Spleen (tissue), 11 donors: ENCODE measurements around the gene KLHL34. TPM values are rescaled to one million over a fixed set of nuclear protein-coding genes. Genes with fewer than 3 reads are reported as not detected.

ENCODE experiments used
- DNase-seq: peaks from one replicate; pipeline ENCODE4 v3.0.0-alpha.2; 2020
- H3K27ac ChIP-seq, 8 donors: fragments of 200-600 bp; sonication (generic) in 7 of 8; 1 replicate in 4 of 8; 2 replicates in 4 of 8; pipeline versions ENCODE4 v1.5.0 to v1.8.0; 2016 to 2021; ENCODE audit warnings: inconsistent platforms in 4 of 8, mild to moderate bottlenecking in 4 of 8, moderate library complexity in 1 of 8
- H3K27me3 ChIP-seq, 7 donors: fragments of 200-600 bp; sonication (generic) in 6 of 7; replicated peaks in 1 of 7; 1 replicate in 4 of 7; 2 replicates in 3 of 7; pipeline versions ENCODE4 v1.5.0 to v1.8.0; 2016 to 2021; ENCODE audit warnings: inconsistent platforms in 3 of 7, mild to moderate bottlenecking in 1 of 7
- H3K36me3 ChIP-seq, 6 donors: fragments of 200-600 bp; sonication (generic) in 5 of 6; 1 replicate in 4 of 6; 2 replicates in 2 of 6; pipeline versions ENCODE4 v1.5.0 to v1.8.0; 2016 to 2021; ENCODE audit warnings: inconsistent platforms in 2 of 6
- H3K4me1 ChIP-seq, 6 donors: fragments of 200-600 bp; sonication (generic) in 5 of 6; 1 replicate in 3 of 6; 2 replicates in 3 of 6; pipeline versions ENCODE4 v1.5.0 to v1.8.0; 2016 to 2021; ENCODE audit warnings: inconsistent platforms in 3 of 6
- H3K4me3 ChIP-seq, 8 donors: fragments of 200-600 bp; sonication (generic) in 7 of 8; 1 replicate in 4 of 8; 2 replicates in 4 of 8; pipeline versions ENCODE4 v1.5.0 to v1.8.0; 2016 to 2021; ENCODE audit warnings: inconsistent platforms in 4 of 8, mild to moderate bottlenecking in 4 of 8, moderate library complexity in 2 of 8
- H3K9me3 ChIP-seq, 8 donors: fragments of 200-600 bp; sonication (generic) in 7 of 8; 1 replicate in 4 of 8; 2 replicates in 4 of 8; pipeline versions ENCODE4 v1.5.0 to v1.8.0; 2016 to 2021; ENCODE audit warnings: inconsistent platforms in 4 of 8
- CTCF ChIP-seq, 11 experiments: fragments of 200-600 bp in 7 of 11; fragments of 450-650 bp in 4 of 11; sonication (generic) in 4 of 11; IDR thresholded peaks in 8 of 11; conservative IDR thresholded peaks in 3 of 11; 1 replicate in 7 of 11; 2 replicates in 4 of 11; pipeline versions ENCODE4 v1.4.0 to v1.8.0; 2016 to 2021; ENCODE audit warnings: antibody characterized with exemption in 11 of 11, inconsistent platforms in 4 of 11, mild to moderate bottlenecking in 1 of 11
- POLR2A ChIP-seq, 3 donors: fragments of 450-650 bp; IDR thresholded peaks; one replicate each; pipeline ENCODE4 v1.5.1; 2017; ENCODE audit warnings: antibody characterized with exemption in 3 of 3, mild to moderate bottlenecking in 1 of 3
- POLR2AphosphoS5 ChIP-seq, 3 donors: sonication (generic); formaldehyde crosslinking; IDR thresholded peaks; one replicate each; pipeline ENCODE4 v1.5.1; 2017; ENCODE audit warnings: antibody characterized with exemption in 3 of 3
- WGBS, 5 donors: extraction: QIAGEN DNeasy Blood & Tissue Kit in 3 of 5; methylation state at CpG; one replicate each; pipeline versions ENCODE4 v1.1.5 to v1.1.7; 2013 to 2018; 5-methylcytosine and 5-hydroxymethylcytosine counted together
- intact Hi-C: fragments of 100-400 bp; cut with DNase I; formaldehyde crosslinking; loops from one replicate; pipeline ENCODE4 v1.15.0; 2023; ENCODE audit warnings: low total_unique reads
- polyA plus RNA-seq, 3 donors: library from polyadenylated mRNA; stranded (reverse); fragments of 200-250 nt; gene quantifications; one replicate each; pipeline ENCODE4 v1.2.1, GENCODE V29; 2013
- total RNA-seq, 7 donors: library from RNA; depleted of rRNA in 3 of 7; stranded (reverse); fragments of >200 nt in 3 of 7; fragmentation: NEBNext Ultra II Directional in 4 of 7; extraction: Animal tissue kit (Norgen Biotek cat#: 25700) in 4 of 7; gene quantifications; one replicate each; pipeline versions ENCODE4 v1.1.0 to v1.2.1, GENCODE V29; 2016 to 2021
- donor health status: healthy with polysubstance abuse.
- donor health status: DM: no; HTN: no; CAD: no; lungs with moderate emphysema.
- donor health status: DM: no; HTN: no; CAD: no.
- donor health status: Bipolar disorder and iron deficiency.
- donor health status: healthy.
- donor health status: DM: no; HTN: no; CAD: no.
- donor health status: DM: yes; HTN: yes; CAD: no.

Gene KLHL34
- total and polyA plus RNA-seq, 10 donors = 0.14 to 0.63 (median 0.37) TPM; not detected in 2

DNA sequence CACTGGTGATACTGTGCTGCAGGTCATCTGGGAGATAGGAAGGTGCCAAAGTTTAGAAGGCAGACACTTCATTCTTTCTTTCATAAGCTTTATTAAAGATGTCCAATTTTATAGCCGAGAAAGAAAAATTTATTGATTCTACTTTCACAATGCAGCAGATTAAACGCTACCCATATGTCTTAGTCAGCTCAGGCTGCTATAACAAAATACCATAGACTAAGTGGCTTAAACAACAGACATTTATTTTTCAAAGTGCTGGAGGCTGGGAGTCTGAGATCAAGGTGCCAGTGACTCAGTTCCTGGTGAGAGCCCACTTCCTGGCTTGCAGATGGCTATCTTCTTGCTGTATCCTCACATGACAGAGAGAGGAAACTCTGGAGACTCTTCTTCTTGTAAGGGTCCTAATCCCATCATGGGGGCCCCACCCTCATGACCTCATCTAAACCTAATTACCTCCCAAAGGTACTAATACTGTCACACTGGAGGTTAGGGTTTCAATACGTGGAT lies 33.4 kb upstream of the KLHL34 start:
- H3K27ac ChIP-seq = no peak overlapping the region
- no peaks in the 10 kb centered on the region for H3K36me3 ChIP-seq
- DNase-seq = no peak
- H3K4me1 ChIP-seq = no peaks in the 10 kb centered on the region
- intact Hi-C loops = no loop called here
- 67 to 91% (median 83%) methylated on average over 3 of the region's 3 CpGs for WGBS, 5 donors
- no peak for TF ChIP-seq POLR2A (IDR thresholded peaks at IDR 0.05)
- no peak for TF ChIP-seq POLR2AphosphoS5 (IDR thresholded peaks at IDR 0.05)
- no peak for TF ChIP-seq CTCF (IDR thresholded peaks at IDR 0.05 in 8 of 11, conservative IDR thresholded peaks at IDR 0.05 in 3 of 11)
- H3K27me3 ChIP-seq = no peaks in the 10 kb centered on the region
- H3K4me3 ChIP-seq = no peak overlapping the region
- no peaks in the 10 kb centered on the region for H3K9me3 ChIP-seq

GRCh38 chrX:21683941-21684340 lies 25.8 kb upstream of the KLHL34 start:
- Histone ChIP-seq H3K27me3 (peaks cover 0 to 11% (median 0%) of the 10 kb centered on the region in 7 donors), H3K4me1 (no peaks in the 10 kb centered on the region), H3K36me3 (no peaks in the 10 kb centered on the region), H3K9me3 (no peaks in the 10 kb centered on the region), H3K4me3 (no peak overlapping the region), H3K27ac (no peak overlapping the region)
- 57 to 82% (median 76%) methylated on average over 1 of the region's 1 CpG for WGBS, 5 donors
- intact Hi-C loops = no loop called here
- no peak for TF ChIP-seq POLR2A (IDR thresholded peaks at IDR 0.05)
- no peak for TF ChIP-seq CTCF (IDR thresholded peaks at IDR 0.05 in 8 of 11, conservative IDR thresholded peaks at IDR 0.05 in 3 of 11)
- no peak for TF ChIP-seq POLR2AphosphoS5 (IDR thresholded peaks at IDR 0.05)
- no peak for DNase-seq

DNA sequence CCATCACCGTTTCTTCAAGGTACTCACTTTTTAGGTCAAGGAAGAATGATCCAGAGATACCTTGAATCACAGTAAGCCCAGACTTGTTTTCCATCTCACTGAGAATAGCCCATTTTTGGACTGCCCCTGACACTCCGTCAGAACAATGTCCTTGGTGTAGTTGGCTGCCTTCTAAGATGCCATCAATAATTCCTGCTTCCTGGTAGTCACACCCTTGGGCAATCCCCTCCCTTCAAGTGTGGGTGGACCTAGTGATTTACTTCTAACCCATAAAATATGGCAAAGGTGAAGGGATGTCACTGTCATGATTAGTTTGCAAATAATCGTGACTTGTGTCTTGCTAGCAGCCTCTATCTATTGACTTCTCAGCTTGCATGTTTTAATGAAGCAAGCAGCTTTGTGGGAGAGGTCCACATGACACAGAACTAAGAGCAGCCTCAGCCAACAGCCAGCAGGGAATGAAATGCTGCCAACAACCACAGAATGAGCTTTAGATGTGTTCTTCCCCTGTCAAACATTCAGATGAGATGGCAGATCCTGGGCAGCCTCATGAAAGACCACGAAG lies 20.0 kb upstream of the KLHL34 start:
- 47 to 76% (median 60%) methylated on average over 4 of the region's 4 CpGs for WGBS, 5 donors
- no peak for DNase-seq
- intact Hi-C loops = no loop called here
- H3K36me3 ChIP-seq = no peaks in the 10 kb centered on the region
- no peak overlapping the region for H3K27ac ChIP-seq
- peaks cover 0 to 8% (median 0%) of the 10 kb centered on the region in 7 donors for H3K27me3 ChIP-seq
- no peak overlapping the region for H3K4me3 ChIP-seq
- TF ChIP-seq CTCF (IDR thresholded peaks at IDR 0.05 in 8 of 11, conservative IDR thresholded peaks at IDR 0.05 in 3 of 11) = no peak
- TF ChIP-seq POLR2AphosphoS5 (IDR thresholded peaks at IDR 0.05) = no peak
- no peaks in the 10 kb centered on the region for H3K9me3 ChIP-seq
- H3K4me1 ChIP-seq = no peaks in the 10 kb centered on the region

- H3K4me1 ChIP-seq = no peaks in the 10 kb centered on the region
- no peak for DNase-seq
- no peak overlapping the region for H3K4me3 ChIP-seq
- WGBS, 5 donors = 44 to 62% (median 54%) methylated on average over 2 of the region's 2 CpGs
- H3K36me3 ChIP-seq = no peaks in the 10 kb centered on the region
- H3K27me3 ChIP-seq = peaks cover 0 to 4% (median 0%) of the 10 kb centered on the region in 7 donors
- no peak for TF ChIP-seq POLR2A (IDR thresholded peaks at IDR 0.05)
- no peaks in the 10 kb centered on the region for H3K9me3 ChIP-seq
- no peak overlapping the region for H3K27ac ChIP-seq
- intact Hi-C loops = no loop called here
Measured at GRCh38 chrX:21675931-21676330, 17.8 kb upstream of the KLHL34 start.
